Loucy (cell line): Measurements from ENCODE around the gene VCL.

Experiments used
- CTCF ChIP-seq: fragments of 200-600 bp; sonication (generic); conservative IDR thresholded peaks from 2 replicates; pipeline ENCODE4 v1.5.1; 2014; ENCODE audit warnings: mild to moderate bottlenecking, antibody characterized with exemption, low read length
- EZH2phosphoT487 ChIP-seq: fragments of 200-600 bp; IDR thresholded peaks from 2 replicates; pipeline ENCODE4 v1.6.1; 2018; ENCODE audit warnings: antibody characterized with exemption, mild to moderate bottlenecking, moderate library complexity, borderline replicate concordance

GRCh38 chr10:74153676-74154075 lies 155.8 kb downstream of the VCL start:
- TF ChIP-seq CTCF, result no peak
- no peak for TF ChIP-seq EZH2phosphoT487
